ENCODE measurements around the gene XKR7. TPM values are rescaled to one million over a fixed set of nuclear protein-coding genes. Genes with fewer than 3 reads are reported as not detected.
"Not testable (repeated sequence)": the region's sequence is repeated elsewhere in the genome, so short reads cannot be mapped to it uniquely, and the experiment has no call there.

The XKR7 gene
- total and polyA plus RNA-seq, 4 donors: 0.13 TPM; not detected in 3

DNA sequence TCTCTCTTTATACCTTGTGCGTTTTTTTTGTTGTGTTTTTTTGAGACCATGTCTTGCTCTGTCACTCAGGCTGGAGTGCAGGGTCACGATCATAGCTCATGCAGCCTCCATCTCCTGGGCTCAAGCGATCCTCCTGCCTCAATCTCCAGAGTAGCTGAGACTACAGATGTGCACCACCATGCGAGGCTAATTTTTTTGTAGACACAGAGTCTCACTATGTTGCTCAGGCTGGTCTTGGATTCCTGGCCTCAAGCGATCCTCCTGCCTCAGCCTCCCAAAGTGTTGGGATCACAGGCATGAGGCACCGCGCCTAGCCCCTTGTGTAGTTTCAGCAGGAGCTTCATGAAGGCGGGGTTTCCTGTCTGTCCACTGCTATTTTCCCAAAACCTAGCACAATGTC lies 43.4 kb upstream of the XKR7 start:
- ATAC-seq (ENCODE audit: low FRiP score): no peak
- H3K36me3 ChIP-seq (ENCODE audit: control insufficient read depth in 1 of 2, insufficient read depth in 2 of 2, low read length in 1 of 2): no peaks in the 10 kb centered on the region
- 89 to 91% methylated on average over 8 of the region's 8 CpGs for WGBS, 2 donors
- DNase-seq: no peak
- no peak overlapping the region for H3K27ac ChIP-seq (ENCODE audit: low read depth in 1 of 2, low read length in 2 of 2)
- H3K4me1 ChIP-seq (ENCODE audit: control insufficient read depth in 1 of 2, insufficient read depth in 2 of 2, low read length in 2 of 2): no peaks in the 10 kb centered on the region
- no peaks in the 10 kb centered on the region for H3K27me3 ChIP-seq (ENCODE audit: control insufficient read depth in 1 of 2, insufficient read depth in 2 of 2, low read length in 1 of 2)
- intact Hi-C loops (cut with DNase I): no loop called here
- H3K4me3 ChIP-seq (ENCODE audit: low read length in 2 of 2): no peak overlapping the region
- no peaks in the 10 kb centered on the region for H3K9me3 ChIP-seq (ENCODE audit: control insufficient read depth, low read length)

DNA sequence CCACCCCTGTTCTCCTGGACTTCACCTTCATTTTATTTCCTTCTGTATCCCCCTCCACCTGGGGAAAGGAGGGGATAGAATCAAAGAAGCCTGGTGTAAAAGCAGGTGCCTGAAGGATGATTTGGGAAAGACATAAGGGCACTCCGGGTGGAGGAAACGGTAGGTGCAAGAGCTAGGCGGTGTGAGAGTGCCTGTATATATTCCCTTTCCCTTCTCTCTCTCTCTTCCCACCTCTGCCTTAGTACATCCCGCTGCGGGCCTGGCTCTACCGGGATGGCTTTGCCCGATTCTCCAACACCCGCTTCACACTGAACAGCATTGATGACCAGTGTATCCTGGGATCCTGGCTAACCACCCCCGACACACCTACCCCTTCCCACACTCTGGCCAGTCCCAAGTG lies 42.3 kb upstream of the XKR7 start:
- ATAC-seq (ENCODE audit: low FRiP score) (no peak), DNase-seq (no peak)
- Histone ChIP-seq H3K4me3 (ENCODE audit: low read length in 2 of 2) (no peak overlapping the region), H3K4me1 (ENCODE audit: control insufficient read depth in 1 of 2, insufficient read depth in 2 of 2, low read length in 2 of 2) (no peaks in the 10 kb centered on the region), H3K9me3 (ENCODE audit: control insufficient read depth, low read length) (no peaks in the 10 kb centered on the region), H3K27ac (ENCODE audit: low read depth in 1 of 2, low read length in 2 of 2) (no peak overlapping the region), H3K36me3 (ENCODE audit: control insufficient read depth in 1 of 2, insufficient read depth in 2 of 2, low read length in 1 of 2) (no peaks in the 10 kb centered on the region), H3K27me3 (ENCODE audit: control insufficient read depth in 1 of 2, insufficient read depth in 2 of 2, low read length in 1 of 2) (no peaks in the 10 kb centered on the region)
- intact Hi-C loops (cut with DNase I): no loop called here
- 49 to 64% methylated on average over 9 of the region's 9 CpGs for WGBS, 2 donors

DNA sequence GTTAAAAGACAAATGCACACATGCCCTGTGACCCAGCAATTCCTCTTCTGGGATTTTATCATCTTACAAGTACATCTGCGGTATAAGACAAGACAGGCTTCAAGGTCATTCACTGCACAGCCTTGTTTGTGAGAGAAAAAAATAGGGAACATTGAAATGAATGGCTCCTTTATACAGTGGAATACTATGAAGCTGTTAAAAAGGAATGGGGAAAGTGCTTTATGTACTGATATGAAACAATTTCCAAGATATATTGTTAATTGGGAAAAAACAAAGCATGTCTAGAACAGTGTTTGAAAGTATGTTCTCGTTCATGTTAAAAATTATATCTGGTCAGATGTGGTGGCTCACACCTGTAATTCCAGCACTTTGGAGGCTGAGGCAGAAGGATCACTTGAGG lies 41.5 kb upstream of the XKR7 start:
- no peaks in the 10 kb centered on the region for H3K4me1 ChIP-seq (ENCODE audit: control insufficient read depth in 1 of 2, insufficient read depth in 2 of 2, low read length in 2 of 2)
- no peaks in the 10 kb centered on the region for H3K36me3 ChIP-seq (ENCODE audit: control insufficient read depth in 1 of 2, insufficient read depth in 2 of 2, low read length in 1 of 2)
- intact Hi-C loops (cut with DNase I): no loop called here
- 90 to 92% methylated on average over 2 of the region's 2 CpGs for WGBS, 2 donors
- H3K27ac ChIP-seq (ENCODE audit: low read depth in 1 of 2, low read length in 2 of 2): no peak overlapping the region
- H3K4me3 ChIP-seq (ENCODE audit: low read length in 2 of 2): no peak overlapping the region
- no peaks in the 10 kb centered on the region for H3K9me3 ChIP-seq (ENCODE audit: control insufficient read depth, low read length)
- ATAC-seq (ENCODE audit: low FRiP score) (no peak), DNase-seq (no peak)
- H3K27me3 ChIP-seq (ENCODE audit: control insufficient read depth in 1 of 2, insufficient read depth in 2 of 2, low read length in 1 of 2): no peaks in the 10 kb centered on the region

DNA sequence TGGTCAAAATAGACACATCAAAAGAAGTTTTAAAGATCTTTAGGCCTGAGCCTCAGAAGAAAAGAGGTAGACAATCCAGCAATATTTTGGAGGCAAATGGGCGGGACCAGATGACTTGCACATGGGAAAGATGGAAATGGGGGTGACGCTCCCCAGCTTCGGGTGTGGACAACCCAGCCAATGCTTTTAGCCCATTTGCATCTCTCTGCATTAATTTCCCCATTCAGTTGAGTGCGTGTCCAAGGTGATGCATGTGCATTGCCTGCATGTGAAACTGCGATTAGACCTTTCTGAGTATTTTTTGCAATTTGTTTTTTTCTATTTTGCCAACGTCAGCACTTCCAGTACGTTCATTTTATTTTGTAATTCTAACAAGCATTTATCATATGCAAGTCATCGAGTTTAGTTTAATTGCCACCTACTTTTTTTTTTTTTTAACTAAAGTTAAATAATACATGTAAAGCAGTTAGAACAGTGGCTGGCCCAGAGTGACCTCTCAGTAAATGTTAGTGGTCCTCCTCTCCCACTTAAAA lies 40.3 kb upstream of the XKR7 start:
- Histone ChIP-seq H3K9me3 (ENCODE audit: control insufficient read depth, low read length) (no peaks in the 10 kb centered on the region), H3K4me3 (ENCODE audit: low read length in 2 of 2) (no peak overlapping the region), H3K27me3 (ENCODE audit: control insufficient read depth in 1 of 2, insufficient read depth in 2 of 2, low read length in 1 of 2) (no peaks in the 10 kb centered on the region), H3K27ac (ENCODE audit: low read depth in 1 of 2, low read length in 2 of 2) (no peak overlapping the region), H3K4me1 (ENCODE audit: control insufficient read depth in 1 of 2, insufficient read depth in 2 of 2, low read length in 2 of 2) (no peaks in the 10 kb centered on the region), H3K36me3 (ENCODE audit: control insufficient read depth in 1 of 2, insufficient read depth in 2 of 2, low read length in 1 of 2) (no peaks in the 10 kb centered on the region)
- WGBS, 2 donors: 70 to 75% methylated on average over 8 of the region's 8 CpGs
- intact Hi-C loops (cut with DNase I): no loop called here
- ATAC-seq (ENCODE audit: low FRiP score): no peak
- DNase-seq: no peak

DNA sequence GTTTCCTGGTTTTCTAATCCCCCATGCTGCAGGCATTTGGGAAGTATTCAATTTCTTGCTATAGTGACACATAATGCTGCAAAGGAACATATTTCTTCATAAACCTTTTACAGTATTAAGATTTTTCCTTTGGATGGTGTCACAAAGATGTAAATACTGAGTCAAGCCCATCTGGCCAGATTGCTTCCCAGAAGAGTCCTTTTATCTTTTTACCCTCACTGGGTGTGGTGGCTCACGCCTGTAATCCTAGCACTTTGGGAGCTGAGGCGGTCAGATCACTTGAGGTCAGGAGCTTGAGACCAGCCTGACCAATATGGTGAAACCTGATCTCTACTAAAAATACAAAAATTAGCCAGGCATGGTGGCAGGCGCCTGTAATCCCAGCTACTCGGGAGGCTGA lies 38.3 kb upstream of the XKR7 start:
- H3K4me3 ChIP-seq (ENCODE audit: low read length in 2 of 2); H3K27ac ChIP-seq (ENCODE audit: low read depth in 1 of 2, low read length in 2 of 2); ATAC-seq (ENCODE audit: low FRiP score); intact Hi-C loops (cut with DNase I); H3K36me3 ChIP-seq (ENCODE audit: control insufficient read depth in 1 of 2, insufficient read depth in 2 of 2, low read length in 1 of 2); H3K4me1 ChIP-seq (ENCODE audit: control insufficient read depth in 1 of 2, insufficient read depth in 2 of 2, low read length in 2 of 2); DNase-seq; H3K27me3 ChIP-seq (ENCODE audit: control insufficient read depth in 1 of 2, insufficient read depth in 2 of 2, low read length in 1 of 2); H3K9me3 ChIP-seq (ENCODE audit: control insufficient read depth, low read length): not testable (repeated sequence)
- WGBS, 2 donors: 74 to 79% methylated on average over 3 to 4 of the region's 4 CpGs

DNA sequence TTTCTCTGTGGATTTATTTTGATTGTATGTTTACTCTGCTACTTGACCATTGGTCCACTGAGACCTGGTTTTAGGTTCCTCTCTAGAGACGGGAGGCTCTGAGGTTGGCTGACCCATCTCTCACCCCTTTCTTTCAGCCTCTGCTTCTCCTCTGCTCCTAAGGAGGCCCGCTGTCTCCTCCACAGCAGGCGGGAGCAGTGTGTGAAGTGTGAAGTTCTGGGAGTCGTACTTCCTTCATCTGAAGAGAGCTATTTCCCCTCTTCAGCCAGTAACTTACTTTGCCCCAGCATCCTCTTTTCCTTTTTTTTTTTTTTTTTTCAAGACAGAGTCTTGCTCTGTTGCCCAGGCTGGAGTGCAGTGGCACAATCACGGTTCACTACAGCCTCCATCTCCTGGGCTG lies 37.2 kb upstream of the XKR7 start:
- DNase-seq: no peak
- intact Hi-C loops (cut with DNase I): no loop called here
- no peak overlapping the region for H3K4me3 ChIP-seq (ENCODE audit: low read length in 2 of 2)

DNA sequence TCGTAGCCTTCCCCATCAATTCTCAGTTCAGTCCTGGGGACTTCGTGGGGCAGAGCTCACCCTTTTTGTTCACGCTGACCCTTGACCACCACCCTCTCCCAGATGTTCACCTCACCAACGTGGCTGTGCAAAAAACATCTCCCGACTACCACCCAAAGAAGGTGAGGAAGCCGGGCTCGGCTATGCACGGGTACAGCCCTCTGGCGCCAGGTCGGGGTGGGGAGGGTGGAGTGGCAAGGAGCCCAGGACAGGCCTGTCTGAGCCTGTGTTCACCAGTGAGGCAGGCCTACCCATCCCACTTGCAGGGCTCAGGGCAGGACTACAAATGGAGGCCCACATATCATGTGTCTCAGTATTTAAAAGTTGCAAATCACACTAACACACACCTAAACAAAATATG lies 34.3 kb upstream of the XKR7 start:
- Histone ChIP-seq H3K36me3 (ENCODE audit: control insufficient read depth in 1 of 2, insufficient read depth in 2 of 2, low read length in 1 of 2) (no peaks in the 10 kb centered on the region), H3K9me3 (ENCODE audit: control insufficient read depth, low read length) (no peaks in the 10 kb centered on the region), H3K4me1 (ENCODE audit: control insufficient read depth in 1 of 2, insufficient read depth in 2 of 2, low read length in 2 of 2) (no peaks in the 10 kb centered on the region), H3K4me3 (ENCODE audit: low read length in 2 of 2) (no peak overlapping the region), H3K27ac (ENCODE audit: low read depth in 1 of 2, low read length in 2 of 2) (no peak overlapping the region), H3K27me3 (ENCODE audit: control insufficient read depth in 1 of 2, insufficient read depth in 2 of 2, low read length in 1 of 2) (no peaks in the 10 kb centered on the region)
- DNase-seq (peak in 1 of 2 donors; percentile 67), ATAC-seq (ENCODE audit: low FRiP score) (no peak)
- 86 to 88% methylated on average over 10 of the region's 10 CpGs for WGBS, 2 donors
- intact Hi-C loops (cut with DNase I): no loop called here

More for the DNA sequence above, 37.2 kb upstream of the XKR7 start:
- ATAC-seq (ENCODE audit: low FRiP score): no peak
- no peaks in the 10 kb centered on the region for H3K27me3 ChIP-seq (ENCODE audit: control insufficient read depth in 1 of 2, insufficient read depth in 2 of 2, low read length in 1 of 2)
- H3K9me3 ChIP-seq (ENCODE audit: control insufficient read depth, low read length): no peaks in the 10 kb centered on the region
- no peaks in the 10 kb centered on the region for H3K36me3 ChIP-seq (ENCODE audit: control insufficient read depth in 1 of 2, insufficient read depth in 2 of 2, low read length in 1 of 2)
- 33 to 41% methylated on average over 5 of the region's 5 CpGs for WGBS, 2 donors
- H3K27ac ChIP-seq (ENCODE audit: low read depth in 1 of 2, low read length in 2 of 2): no peak overlapping the region
- H3K4me1 ChIP-seq (ENCODE audit: control insufficient read depth in 1 of 2, insufficient read depth in 2 of 2, low read length in 2 of 2): no peaks in the 10 kb centered on the region

DNA sequence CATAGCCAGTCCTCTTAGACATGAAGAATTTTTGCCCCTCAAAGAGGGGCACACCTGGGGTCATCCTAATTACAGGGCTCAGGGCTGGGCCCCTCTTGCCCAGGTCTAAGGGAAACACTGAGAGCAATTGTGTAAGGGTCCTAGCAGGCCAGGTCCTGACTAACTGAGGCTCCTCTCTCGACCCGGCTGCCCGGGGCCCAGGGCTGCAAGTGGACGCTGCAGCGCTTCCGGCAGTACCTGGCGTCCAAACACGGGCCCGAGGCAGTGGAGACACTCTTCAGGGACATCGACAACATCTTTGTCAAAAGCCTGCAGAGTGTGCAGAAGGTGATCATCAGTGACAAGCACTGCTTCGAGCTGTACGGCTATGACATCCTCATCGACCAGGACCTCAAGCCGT lies 33.5 kb upstream of the XKR7 start:
- intact Hi-C loops (cut with DNase I): no loop called here
- no peaks in the 10 kb centered on the region for H3K4me1 ChIP-seq (ENCODE audit: control insufficient read depth in 1 of 2, insufficient read depth in 2 of 2, low read length in 2 of 2)
- no peaks in the 10 kb centered on the region for H3K9me3 ChIP-seq (ENCODE audit: control insufficient read depth, low read length)
- H3K36me3 ChIP-seq (ENCODE audit: control insufficient read depth in 1 of 2, insufficient read depth in 2 of 2, low read length in 1 of 2): no peaks in the 10 kb centered on the region
- no peaks in the 10 kb centered on the region for H3K27me3 ChIP-seq (ENCODE audit: control insufficient read depth in 1 of 2, insufficient read depth in 2 of 2, low read length in 1 of 2)
- ATAC-seq (ENCODE audit: low FRiP score): no peak
- no peak overlapping the region for H3K27ac ChIP-seq (ENCODE audit: low read depth in 1 of 2, low read length in 2 of 2)
- H3K4me3 ChIP-seq (ENCODE audit: low read length in 2 of 2): no peak overlapping the region
- no peak for DNase-seq
- 86 to 87% methylated on average over 14 of the region's 14 CpGs for WGBS, 2 donors

DNA sequence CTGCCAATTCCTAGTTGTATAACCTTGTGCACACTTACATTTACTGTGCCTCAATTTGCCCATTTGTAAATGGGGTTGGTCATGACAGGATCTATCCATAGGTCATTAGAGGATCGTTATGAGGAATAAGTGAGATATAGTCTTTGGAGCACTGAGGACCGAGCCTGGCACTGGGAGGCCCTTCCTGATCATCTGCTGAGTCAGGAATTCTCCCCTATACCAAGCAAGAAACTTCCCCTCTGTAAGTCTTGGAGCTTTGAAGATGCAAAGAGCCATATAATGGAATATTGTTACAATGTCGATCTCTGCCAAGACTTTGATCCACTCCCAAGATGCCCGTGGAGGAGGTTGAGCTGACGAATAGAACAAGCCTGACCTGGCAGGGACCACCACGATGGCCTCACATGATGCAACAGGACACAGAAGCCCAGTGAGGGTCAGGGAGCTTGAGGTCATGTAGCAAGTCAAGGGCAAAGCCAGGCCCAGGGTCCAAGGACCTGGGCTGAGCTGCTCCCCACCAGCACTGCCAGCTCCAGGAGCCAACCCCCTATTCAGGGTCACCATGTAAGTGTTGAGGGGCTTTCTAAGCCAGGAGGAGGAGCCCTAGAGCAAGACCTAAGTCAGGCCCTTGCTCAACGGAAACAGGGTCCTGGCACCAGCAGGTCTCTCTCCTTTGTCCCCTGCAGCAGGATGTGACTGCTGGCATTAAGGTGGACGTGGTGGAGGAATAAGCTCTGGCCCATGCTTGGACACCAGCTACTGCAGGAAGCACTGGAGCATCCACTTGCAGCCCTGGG lies 32.8 kb upstream of the XKR7 start:
- Histone ChIP-seq H3K4me1 (ENCODE audit: control insufficient read depth in 1 of 2, insufficient read depth in 2 of 2, low read length in 2 of 2) (no peaks in the 10 kb centered on the region), H3K36me3 (ENCODE audit: control insufficient read depth in 1 of 2, insufficient read depth in 2 of 2, low read length in 1 of 2) (no peaks in the 10 kb centered on the region), H3K9me3 (ENCODE audit: control insufficient read depth, low read length) (no peaks in the 10 kb centered on the region), H3K27ac (ENCODE audit: low read depth in 1 of 2, low read length in 2 of 2) (no peak overlapping the region), H3K4me3 (ENCODE audit: low read length in 2 of 2) (no peak overlapping the region), H3K27me3 (ENCODE audit: control insufficient read depth in 1 of 2, insufficient read depth in 2 of 2, low read length in 1 of 2) (no peaks in the 10 kb centered on the region)
- DNase-seq: no peak
- 76 to 77% methylated on average over 8 of the region's 8 CpGs for WGBS, 2 donors
- intact Hi-C loops (cut with DNase I): no loop called here
- no peak for ATAC-seq (ENCODE audit: low FRiP score)
